Measurements from ENCODE around the gene ACTA2. TPM values are rescaled to one million over a fixed set of nuclear protein-coding genes. Genes with fewer than 3 reads are reported as not detected.

Gene ACTA2
- 100 to 1,000 TPM; 144 to 840 (median 162) TPM for total RNA-seq

GRCh38 chr10:88952647-88953111, at the start of gene ACTA2:
TSS of gene ACTA2 (minus strand) at chr10:88952773. CDS start at chr10:88948930, 3,843 bp downstream.
- peak; percentile 24 for ATAC-seq (ENCODE audit: low FRiP score)
- DNase-seq (ENCODE audit: low spot score), result no peak
- no peak for TF ChIP-seq CTCF (IDR thresholded peaks at IDR 0.05)

- DNase-seq (ENCODE audit: low spot score) (no peak), ATAC-seq (ENCODE audit: low FRiP score) (peak; percentile 8)
- TF ChIP-seq CTCF (IDR thresholded peaks at IDR 0.05), result no peak
Observed at GRCh38 chr10:89001729-89002072, 49.1 kb upstream of the ACTA2 start.

- TF ChIP-seq CTCF (IDR thresholded peaks at IDR 0.05), result no peak
- ATAC-seq (ENCODE audit: low FRiP score), result peak; percentile 12
- no peak for DNase-seq (ENCODE audit: low spot score)
Observed at GRCh38 chr10:89001024-89001728, 48.6 kb upstream of the ACTA2 start.

GRCh38 chr10:88999625-89000024, 47.1 kb upstream of the ACTA2 start:
- peak; percentile 72 for ATAC-seq (ENCODE audit: low FRiP score)
- no peak for DNase-seq (ENCODE audit: low spot score)
- TF ChIP-seq CTCF (IDR thresholded peaks at IDR 0.05), result no peak

GRCh38 chr10:88996927-88997326, 44.4 kb upstream of the ACTA2 start:
- TF ChIP-seq CTCF (IDR thresholded peaks at IDR 0.05), result no peak
- ATAC-seq (ENCODE audit: low FRiP score) (no peak), DNase-seq (ENCODE audit: low spot score) (no peak)

- no peak for ATAC-seq (ENCODE audit: low FRiP score)
- DNase-seq (ENCODE audit: low spot score), result no peak
- TF ChIP-seq CTCF (IDR thresholded peaks at IDR 0.05), result no peak
Observed at GRCh38 chr10:88995156-88995876, 42.7 kb upstream of the ACTA2 start.

GRCh38 chr10:88994019-88994418, 41.4 kb upstream of the ACTA2 start:
- TF ChIP-seq CTCF (IDR thresholded peaks at IDR 0.05), result no peak
- no peak for DNase-seq (ENCODE audit: low spot score)
- ATAC-seq (ENCODE audit: low FRiP score), result no peak
